Measurements from ENCODE around the gene CD300LD. TPM values are rescaled to one million over a fixed set of nuclear protein-coding genes. Genes with fewer than 3 reads are reported as not detected.

The CD300LD gene
- not detected for total RNA-seq

GRCh38 chr17:74592087-74592990, at the start of gene CD300LD:
TSS of gene CD300LD (minus strand) at chr17:74592283. CDS start at chr17:74592202, 81 bp downstream.

GRCh38 chr17:74623693-74624093, 31.6 kb upstream of the CD300LD start, which contains the start of gene CD300E:
TSS of gene CD300E (minus strand) at chr17:74623738. CDS start at chr17:74623621, 117 bp downstream.

GRCh38 chr17:74567397-74567796, 24.7 kb downstream of the CD300LD start, which contains the start of gene CD300H:
TSS of gene CD300H (minus strand) at chr17:74567509.

GRCh38 chr17:74545843-74546230, 46.2 kb downstream of the CD300LD start, which contains the start of gene CD300C:
TSS of gene CD300C (minus strand) at chr17:74546115. CDS start at chr17:74545782, 333 bp downstream.

GRCh38 chr17:74531231-74531761, 60.8 kb downstream of the CD300LD start, which contains the start of gene CD300LB:
TSS of gene CD300LB (minus strand) at chr17:74531475. CDS start at chr17:74531350, 125 bp downstream.

Other genes with a start within 250 kb of the CD300LD start
- gene BTBD17, start 230.4 kb downstream of the CD300LD start, total RNA-seq = 4.7 TPM
- not detected for gene GPR142, start 224.8 kb downstream of the CD300LD start, total RNA-seq
- 5.6 TPM for gene GPRC5C, start 160.2 kb downstream of the CD300LD start, total RNA-seq
- 2.5 TPM for gene CD300A, start 125.6 kb downstream of the CD300LD start, total RNA-seq
- not detected for gene CD300LB, start 60.8 kb downstream of the CD300LD start, total RNA-seq
- not detected for gene CD300C, start 46.2 kb downstream of the CD300LD start, total RNA-seq
- not detected for gene CD300H, start 24.8 kb downstream of the CD300LD start, total RNA-seq
- gene CD300E, start 31.5 kb upstream of the CD300LD start, total RNA-seq = not detected
- not detected for gene CD300LF, start 120.6 kb upstream of the CD300LD start, total RNA-seq
- 0.63 TPM for gene RAB37, start 145.0 kb upstream of the CD300LD start, total RNA-seq
- gene NHERF1, start 156.3 kb upstream of the CD300LD start, total RNA-seq = 6.3 TPM
- gene NAT9, start 184.1 kb upstream of the CD300LD start, total RNA-seq = 40.4 TPM